SK-MEL-5 (cell line): ENCODE data around the gene VDR. TPM values are rescaled to one million over a fixed set of nuclear protein-coding genes. Genes with fewer than 3 reads are reported as not detected.
A peak's percentile ranks its signal among the peaks of the same experiment; 100 is the strongest.

Experiments
- DNase-seq: peaks from one replicate; pipeline ENCODE4 v3.0.0-alpha.2; 2016; ENCODE audit warnings: low read depth, low spot score
- in situ Hi-C: cut with HindIII; loops from 2 replicates; pipeline ENCODE4 v1.10.0; 2016; ENCODE audit warnings: low sequenced_read_pairs, high pct_unique_total_duplicates, low pct_unique_long_range_greater_than_20kb
- polyA plus RNA-seq, 2 experiments: library from polyadenylated mRNA; depleted of rRNA; stranded (reverse); fragments of >200 nt; gene quantifications; 2 replicates each; pipeline ENCODE4 v1.2.3, GENCODE V29; 2015
- total RNA-seq: library from RNA; depleted of rRNA; stranded (reverse); fragments of >200 nt; shearing (Covaris generic); gene quantifications from 2 replicates; pipeline ENCODE4 v1.2.3, GENCODE V29; 2014; rRNA removed

The VDR gene
- 1.4 and 1.8 TPM in 2 replicates for total RNA-seq
- polyA plus RNA-seq (2015; cell fraction: cytosol; rRNA removed): 5.8 and 6.1 TPM in 2 replicates
- polyA plus RNA-seq (2015; cell fraction: nucleus; rRNA removed): 1.1 and 3.9 TPM in 2 replicates

DNA sequence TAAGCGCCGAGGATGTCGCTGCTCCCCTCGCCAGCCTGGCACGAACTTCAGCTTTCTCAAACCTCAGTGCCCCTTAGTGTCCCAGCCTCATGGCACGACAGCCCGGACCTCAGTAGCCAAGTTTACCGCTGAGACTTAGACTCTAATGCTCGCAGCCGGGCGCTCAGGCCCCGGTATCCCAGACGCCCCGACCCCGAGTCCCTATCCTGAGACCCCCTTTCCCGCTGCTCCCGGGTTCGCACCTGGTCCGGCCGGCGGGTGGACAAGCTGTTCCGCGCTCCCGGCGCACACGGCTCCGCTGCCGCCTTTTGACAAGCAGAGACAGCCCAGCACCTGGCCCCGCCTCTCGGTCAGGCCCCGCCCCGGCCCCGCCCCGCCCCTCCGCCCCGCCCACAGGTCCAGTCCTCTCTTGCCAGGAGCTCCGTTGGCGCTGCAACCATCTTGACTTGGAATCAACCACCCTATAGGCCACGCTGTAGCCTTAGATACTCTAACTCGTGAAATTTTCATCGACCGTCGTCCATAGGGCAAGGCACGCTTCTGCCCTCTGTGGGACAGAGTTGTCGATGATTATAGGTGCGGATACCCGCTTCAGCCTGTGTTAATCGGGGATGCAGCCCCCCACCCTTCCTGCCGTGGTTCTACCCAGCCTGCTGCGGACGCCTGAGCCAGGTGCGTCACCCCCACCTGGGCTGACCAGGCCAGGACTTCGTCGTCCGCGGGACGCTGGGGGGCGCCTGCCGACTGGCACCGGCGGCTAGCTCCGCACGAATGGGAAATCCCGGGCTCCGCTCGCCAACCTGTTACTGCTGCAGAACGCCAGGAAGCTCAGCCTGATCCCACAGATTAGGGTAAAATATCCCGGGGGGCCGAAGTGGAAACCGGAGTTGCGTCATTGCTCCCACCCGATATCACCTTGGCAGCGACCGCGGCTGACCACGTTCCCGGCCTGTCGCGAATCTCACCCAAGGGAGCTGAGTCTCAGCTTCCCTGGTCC is at the start of gene VDR:
Gene VDR (minus strand): TSS at position 282 of the 997 bp plus-strand sequence. CDS start 25,881 bp downstream, outside the sequence.
- in situ Hi-C loops: no loop called here
- peak; percentile 67 for DNase-seq

- in situ Hi-C loops: no loop called here
- no peak for DNase-seq
These were observed 49.3 kb upstream of the VDR start for GRCh38 chr12:47954058-47954457.

GRCh38 chr12:47950856-47951468 is 46.2 kb upstream of the VDR start:
- DNase-seq: no peak
- in situ Hi-C loops: no loop called here

DNA sequence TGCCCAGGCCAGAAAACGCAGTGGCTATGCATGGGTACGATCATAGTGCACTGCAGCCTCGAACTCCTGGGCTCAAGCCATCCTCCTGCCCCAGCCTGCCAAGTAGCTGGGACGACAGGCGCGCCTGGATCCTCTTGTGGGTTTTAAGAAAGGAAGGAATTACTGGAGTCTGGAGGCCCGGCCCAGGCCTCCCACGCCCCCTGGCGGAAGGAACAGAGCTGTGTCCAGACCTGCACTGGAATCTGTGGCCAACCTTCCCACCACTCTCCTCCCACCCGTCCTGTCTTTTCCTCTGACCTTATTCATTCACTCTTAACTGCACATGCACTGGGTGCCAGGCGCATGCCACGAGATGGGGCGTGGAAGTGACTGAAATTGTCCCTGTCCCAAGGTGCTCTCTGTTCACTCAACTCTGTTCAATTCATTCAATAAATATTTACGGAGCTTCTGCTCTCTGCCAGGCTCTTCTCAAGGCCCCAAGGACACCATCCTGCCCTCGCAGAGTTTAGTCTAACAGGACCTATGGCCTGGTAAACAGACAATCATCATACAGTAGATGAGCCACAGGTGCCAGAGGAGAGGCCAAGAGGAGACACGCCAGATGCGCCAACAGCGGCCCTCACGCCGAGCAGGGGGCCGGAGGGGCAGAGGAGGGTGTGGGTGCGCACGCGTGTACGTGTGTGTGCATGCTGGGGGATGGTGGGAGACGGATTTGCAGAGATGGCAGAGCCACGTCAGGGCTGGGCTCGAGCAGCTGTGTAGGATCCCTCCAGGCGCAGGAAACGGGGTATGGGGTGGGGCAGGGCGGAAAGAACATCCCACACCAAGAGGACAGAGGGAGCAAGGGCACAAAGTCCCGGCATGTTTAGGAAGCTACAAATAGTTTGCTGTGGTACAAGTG is 44.9 kb upstream of the VDR start:
- in situ Hi-C loops: no loop called here

GRCh38 chr12:47947341-47947740 is 42.5 kb upstream of the VDR start:
- in situ Hi-C loops: no loop called here
- DNase-seq: no peak

More for the DNA sequence above, 44.9 kb upstream of the VDR start:
- peak; percentile 79 for DNase-seq

DNA sequence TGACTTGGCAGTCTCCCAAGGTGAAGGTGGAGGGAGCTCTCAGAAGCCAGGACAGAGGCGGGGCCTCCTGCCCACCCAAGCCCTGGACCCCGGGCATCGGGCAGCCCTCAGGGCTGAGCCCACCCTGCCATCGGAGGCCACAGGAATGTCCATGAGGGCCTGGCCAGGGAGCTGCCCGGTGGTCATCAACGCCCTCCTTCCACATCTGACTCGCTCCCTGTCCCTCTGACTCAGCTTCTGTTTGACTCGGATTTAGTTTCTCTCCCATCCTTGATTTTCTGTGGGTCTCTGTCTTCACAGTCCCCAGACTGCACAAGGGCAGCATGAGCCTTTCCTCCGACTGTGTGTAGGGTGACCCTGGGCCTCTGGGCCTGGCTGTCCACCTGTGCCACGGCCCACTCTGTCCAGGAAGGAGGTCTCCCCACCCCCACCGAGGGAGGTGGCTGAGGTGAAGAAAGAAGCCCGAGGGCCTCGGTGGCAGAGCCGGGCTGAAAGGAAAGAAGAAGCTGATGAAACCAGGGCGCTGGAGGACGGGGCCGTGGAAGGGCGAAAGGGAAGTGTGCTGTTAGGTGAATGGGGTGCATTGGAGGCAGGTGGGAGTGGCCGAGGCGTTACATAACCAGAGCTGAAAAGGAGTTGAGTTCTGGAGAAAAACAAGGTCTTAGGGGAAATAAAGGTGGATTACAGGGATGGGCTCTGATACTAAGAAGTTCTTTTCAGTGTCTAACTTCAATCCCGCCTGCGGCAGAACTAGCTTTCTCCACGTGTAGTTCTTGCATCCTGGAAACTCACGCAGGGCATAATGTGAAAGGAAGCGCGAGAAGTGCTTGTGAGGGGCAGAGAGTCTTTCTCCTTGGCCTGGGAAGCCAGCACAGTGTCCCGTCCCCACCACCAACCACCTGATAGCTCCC is 41.9 kb upstream of the VDR start:
- in situ Hi-C loops: no loop called here
- DNase-seq: no peak

- in situ Hi-C loops: no loop called here
- DNase-seq: no peak
These were observed 40.5 kb upstream of the VDR start for GRCh38 chr12:47945341-47945728.

DNA sequence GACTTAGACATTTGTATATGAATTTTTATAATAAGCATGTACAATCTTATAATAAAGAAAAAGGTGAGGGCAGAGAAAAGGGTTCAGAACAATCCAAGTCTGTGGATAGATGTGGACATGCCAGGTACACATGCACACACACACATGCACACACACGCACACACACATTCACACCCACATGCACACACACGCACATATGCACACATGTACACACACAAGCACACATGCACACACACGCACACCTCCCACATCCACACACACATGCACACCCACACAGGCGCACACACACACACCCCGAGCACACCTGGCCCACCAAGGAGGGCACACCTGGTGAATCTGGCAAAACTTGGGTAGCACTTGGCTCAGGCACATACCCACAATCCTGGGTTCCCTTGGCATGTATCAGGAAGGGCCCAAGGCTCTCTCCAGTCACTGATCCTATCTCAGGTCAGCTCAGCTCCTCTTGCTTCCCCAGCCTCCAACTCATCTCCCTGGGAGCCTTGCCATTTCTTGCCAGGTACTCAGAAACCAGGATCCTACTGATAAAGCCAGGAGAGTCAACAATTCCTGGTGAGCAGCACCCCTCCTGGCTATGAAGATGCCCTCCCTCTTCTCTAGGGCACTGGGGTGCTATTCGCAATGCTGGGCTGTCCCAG is 40.0 kb upstream of the VDR start:
- DNase-seq: no peak
- in situ Hi-C loops: no loop called here

- peak; percentile 15 for DNase-seq
- in situ Hi-C loops: no loop called here
These were observed 39.0 kb upstream of the VDR start for GRCh38 chr12:47943623-47944340.

- no peak for DNase-seq
- in situ Hi-C loops: no loop called here
These were observed 37.9 kb upstream of the VDR start for GRCh38 chr12:47942614-47943225.

- peak; percentile 47 for DNase-seq
- in situ Hi-C loops: no loop called here
These were observed 37.2 kb upstream of the VDR start for GRCh38 chr12:47941871-47942613.

DNA sequence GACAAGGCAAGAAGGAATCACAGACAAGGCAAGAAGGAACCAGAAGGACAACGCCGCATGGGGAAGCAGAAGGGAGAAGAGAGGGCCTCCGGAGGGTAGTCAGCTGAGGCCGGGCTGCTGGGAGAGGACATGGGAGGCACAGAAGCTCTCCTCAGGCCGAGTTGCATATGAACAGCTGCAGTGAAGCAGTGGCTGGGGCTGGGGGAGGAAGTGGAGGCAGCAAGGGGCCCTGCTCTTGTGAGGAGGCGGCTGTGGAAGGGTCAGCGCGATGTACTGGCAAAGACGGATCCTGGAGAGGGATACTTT is 36.6 kb upstream of the VDR start:
- in situ Hi-C loops: no loop called here
- no peak for DNase-seq

DNA sequence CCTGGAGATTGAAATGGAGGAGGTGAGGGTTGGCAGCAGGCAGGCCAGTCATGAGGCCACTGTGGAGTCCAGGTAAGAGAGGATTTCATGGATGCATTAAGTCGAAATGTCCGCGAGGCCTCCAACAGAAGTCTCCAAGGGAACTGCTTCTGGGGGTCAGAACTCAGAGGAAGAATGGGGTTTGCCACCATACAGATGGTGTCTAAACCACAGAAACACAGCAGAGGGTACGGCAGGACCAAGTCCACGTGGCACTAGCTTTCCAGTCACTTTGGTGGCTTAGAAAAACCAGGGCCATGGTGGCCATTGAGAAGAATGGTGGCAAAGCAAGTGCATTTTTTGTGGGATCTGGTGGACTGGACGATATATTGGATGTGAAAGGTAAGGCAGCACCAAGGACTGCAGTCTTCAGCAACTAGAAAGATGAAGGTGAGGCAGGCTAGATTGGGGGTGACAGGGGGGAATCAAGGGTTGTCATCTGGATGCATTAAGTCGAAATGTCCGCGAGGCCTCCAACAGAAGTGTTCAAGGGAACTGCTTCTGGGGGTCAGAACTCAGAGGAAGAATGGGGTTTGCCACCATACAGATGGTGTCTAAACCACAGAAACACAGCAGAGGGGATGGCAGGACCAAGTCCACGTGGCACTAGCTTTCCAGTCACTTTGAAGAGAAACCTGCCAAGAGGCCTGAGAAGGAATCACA is 36.1 kb upstream of the VDR start:
- no peak for DNase-seq
- in situ Hi-C loops: no loop called here

GRCh38 chr12:47939009-47939601 is 34.3 kb upstream of the VDR start:
- DNase-seq: no peak
- in situ Hi-C loops: no loop called here
